OCI-LY1 (cell line): ENCODE measurements around the gene ZNF609.

ENCODE experiments used
- EZH2 ChIP-seq: fragments of 200-600 bp; sonication (generic), shearing (Covaris generic); IDR thresholded peaks from 2 replicates; pipeline ENCODE4 v1.8.0; 2017; ENCODE audit warnings: borderline replicate concordance, mixed run types, mild to moderate bottlenecking, antibody characterized with exemption, low read length, moderate library complexity, mixed read lengths
- TF ChIP-seq, protein P1 (sequence below): fragments of 200-600 bp; sonication (generic), shearing (Covaris generic); IDR thresholded peaks from 2 replicates; pipeline ENCODE4 v1.5.1; 2017; ENCODE audit warnings: mild to moderate bottlenecking, antibody characterized with exemption, low read length, moderate library complexity, mixed read lengths

DNA sequence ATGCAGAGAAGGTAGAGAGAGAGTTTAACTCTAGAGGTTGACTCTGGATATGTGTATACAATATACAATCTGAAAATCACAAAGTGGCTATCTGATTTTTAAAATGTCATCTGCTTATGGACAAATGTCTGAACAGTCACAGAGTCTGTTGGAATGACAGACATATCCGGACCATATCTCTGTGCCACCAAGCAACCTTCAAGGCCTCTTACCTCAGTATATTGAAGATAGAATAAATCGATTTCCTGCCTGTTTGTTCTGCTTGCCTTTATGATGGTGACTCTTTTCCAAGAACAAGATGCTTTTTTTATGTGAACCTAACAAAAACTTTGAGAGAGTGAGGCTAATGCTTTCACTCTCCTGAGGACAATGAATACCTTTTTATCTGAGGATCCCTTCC lies 163.9 kb downstream of the ZNF609 start:
- TF ChIP-seq, protein P1, sequence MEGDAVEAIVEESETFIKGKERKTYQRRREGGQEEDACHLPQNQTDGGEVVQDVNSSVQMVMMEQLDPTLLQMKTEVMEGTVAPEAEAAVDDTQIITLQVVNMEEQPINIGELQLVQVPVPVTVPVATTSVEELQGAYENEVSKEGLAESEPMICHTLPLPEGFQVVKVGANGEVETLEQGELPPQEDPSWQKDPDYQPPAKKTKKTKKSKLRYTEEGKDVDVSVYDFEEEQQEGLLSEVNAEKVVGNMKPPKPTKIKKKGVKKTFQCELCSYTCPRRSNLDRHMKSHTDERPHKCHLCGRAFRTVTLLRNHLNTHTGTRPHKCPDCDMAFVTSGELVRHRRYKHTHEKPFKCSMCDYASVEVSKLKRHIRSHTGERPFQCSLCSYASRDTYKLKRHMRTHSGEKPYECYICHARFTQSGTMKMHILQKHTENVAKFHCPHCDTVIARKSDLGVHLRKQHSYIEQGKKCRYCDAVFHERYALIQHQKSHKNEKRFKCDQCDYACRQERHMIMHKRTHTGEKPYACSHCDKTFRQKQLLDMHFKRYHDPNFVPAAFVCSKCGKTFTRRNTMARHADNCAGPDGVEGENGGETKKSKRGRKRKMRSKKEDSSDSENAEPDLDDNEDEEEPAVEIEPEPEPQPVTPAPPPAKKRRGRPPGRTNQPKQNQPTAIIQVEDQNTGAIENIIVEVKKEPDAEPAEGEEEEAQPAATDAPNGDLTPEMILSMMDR, result no peak
- TF ChIP-seq EZH2, result no peak
